ENCODE measurements around the gene AFMID. TPM values are rescaled to one million over a fixed set of nuclear protein-coding genes. Genes with fewer than 3 reads are reported as not detected.

The AFMID gene
- total and polyA plus RNA-seq, 2 of the 13 experiments (the other 11 are each of a cell fraction or from before 2014, with no cell fraction given): 249 to 270 TPM

DNA sequence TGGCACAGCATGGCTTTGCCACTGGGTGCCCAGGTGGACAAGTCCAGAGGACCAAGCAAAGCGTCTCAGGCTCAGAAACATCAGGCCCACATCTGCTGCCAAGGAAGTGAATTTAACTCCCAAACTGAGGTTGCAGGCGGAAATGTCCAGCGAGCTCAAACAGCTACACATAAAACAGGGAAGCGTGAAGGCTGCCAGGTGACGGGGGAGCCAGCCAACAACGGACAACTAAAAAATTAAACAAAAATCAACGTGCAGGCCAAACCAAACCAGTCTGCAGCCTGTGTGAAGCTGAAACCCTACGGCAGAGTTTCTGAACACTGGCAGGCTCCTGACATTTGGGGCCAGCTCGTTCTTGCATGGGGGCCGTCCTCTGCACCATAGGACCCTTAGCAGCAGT is 2.8 kb upstream of the AFMID start:
- no peak overlapping the region for H2AFZ ChIP-seq (ENCODE audit: low read length)
- H3K9me3 ChIP-seq (ENCODE audit: low read length): no peaks in the 10 kb centered on the region
- no peak overlapping the region for H3K27ac ChIP-seq (ENCODE audit: extremely low read length, insufficient read depth, low read length)
- H3K79me2 ChIP-seq (ENCODE audit: insufficient read depth, low read length): peaks cover 41% of the 10 kb centered on the region
- 95% methylated on average over 10 of the region's 10 CpGs for WGBS (ENCODE audit: low lambda C conversion rate)
- DNase-seq (ENCODE audit: low spot score) (no peak), ATAC-seq (no peak), FAIRE-seq (no peak)
- peaks cover 15% of the 10 kb centered on the region for H4K20me1 ChIP-seq (ENCODE audit: insufficient read depth, low read length)
- in situ Hi-C loops (cut with HindIII; ENCODE audit: extremely low pct_ligation_motif_present, low pct_unique_long_range_greater_than_20kb): no loop called here
- POLR2A ChIA-PET: no interaction called here
- CTCF ChIA-PET (ENCODE audit: low intra/inter-chr PET ratio, low total read pairs): no interaction called here
- H3K27me3 ChIP-seq (ENCODE audit: control insufficient read depth in 1 of 2, insufficient read depth in 2 of 2, low read length in 2 of 2): no peaks in the 10 kb centered on the region; a peak in 1 of 5 replicates
- H3K4me3 ChIP-seq (replicated peaks in 1 of 3; ENCODE audit: insufficient read depth in 1 of 3, low read depth in 2 of 3, low read length in 3 of 3): no peak overlapping the region
- intact Hi-C loops (cut with micrococcal nuclease; ENCODE audit: unreplicated experiment): no loop called here
- no peak overlapping the region for H3K9ac ChIP-seq (ENCODE audit: insufficient read depth, low read depth, low read length)
- TF ChIP-seq RELA (CRISPR knock-in tag; IDR thresholded peaks at IDR 0.05) (no peak), ZBTB2 (CRISPR knock-in tag; IDR thresholded peaks at IDR 0.05; ENCODE audit: low read depth) (no peak)
- peaks cover 6 to 52% of the 10 kb centered on the region in 2 experiments for H3K36me3 ChIP-seq (replicated peaks in 1 of 2; ENCODE audit: control insufficient read depth in 1 of 2, insufficient read depth in 2 of 2, low read length in 2 of 2)
- BruUV-seq (replicated peaks): no TSS peak
- peak overlapping the region; percentile 99 for H3K4me2 ChIP-seq (ENCODE audit: low read depth, low read length)
- peaks cover 44% of the 10 kb centered on the region for H3K4me1 ChIP-seq (ENCODE audit: insufficient read depth, low read length)

GRCh38 chr17:78184868-78185267 is 2.3 kb upstream of the AFMID start:
- FAIRE-seq (no peak), ATAC-seq (no peak), DNase-seq (ENCODE audit: low spot score) (no peak)
- Histone ChIP-seq H3K4me3 (replicated peaks in 1 of 3; ENCODE audit: insufficient read depth in 1 of 3, low read depth in 2 of 3, low read length in 3 of 3) (no peak overlapping the region), H3K36me3 (replicated peaks in 1 of 2; ENCODE audit: control insufficient read depth in 1 of 2, insufficient read depth in 2 of 2, low read length in 2 of 2) (peaks cover 6 to 48% of the 10 kb centered on the region in 2 experiments; a peak in 4 of 5 replicates), H3K9ac (ENCODE audit: insufficient read depth, low read depth, low read length) (no peak overlapping the region), H3K4me1 (ENCODE audit: insufficient read depth, low read length) (peaks cover 50% of the 10 kb centered on the region), H3K27ac (ENCODE audit: extremely low read length, insufficient read depth, low read length) (no peak overlapping the region), H4K20me1 (ENCODE audit: insufficient read depth, low read length) (peaks cover 19% of the 10 kb centered on the region), H3K27me3 (ENCODE audit: control insufficient read depth in 1 of 2, insufficient read depth in 2 of 2, low read length in 2 of 2) (no peaks in the 10 kb centered on the region; a peak in 1 of 5 replicates), H3K79me2 (ENCODE audit: insufficient read depth, low read length) (peaks cover 46% of the 10 kb centered on the region), H3K9me3 (ENCODE audit: low read length) (no peaks in the 10 kb centered on the region), H2AFZ (ENCODE audit: low read length) (no peak overlapping the region), H3K4me2 (ENCODE audit: low read depth, low read length) (peak overlapping the region; percentile 99)
- intact Hi-C loops (cut with micrococcal nuclease; ENCODE audit: unreplicated experiment) (loop anchor here (5.0 kb wide), 1 partner anchor 73 kb away; no protein-coding TSS in a partner anchor), in situ Hi-C loops (cut with HindIII; ENCODE audit: extremely low pct_ligation_motif_present, low pct_unique_long_range_greater_than_20kb) (loop anchor here (5.0 kb wide), 1 partner anchor 73 kb away; no protein-coding TSS in a partner anchor)
- CTCF ChIA-PET (ENCODE audit: low intra/inter-chr PET ratio, low total read pairs): no interaction called here
- POLR2A ChIA-PET: no interaction called here
- WGBS (ENCODE audit: low lambda C conversion rate): 95% methylated on average over 9 of the region's 9 CpGs
- no TSS peak for BruUV-seq (replicated peaks)
- TF ChIP-seq ZNF431 (CRISPR knock-in tag; IDR thresholded peaks at IDR 0.05; ENCODE audit: borderline replicate concordance, low read depth) (no peak), TOE1 (CRISPR knock-in tag; IDR thresholded peaks at IDR 0.05) (no peak), SATB2 (CRISPR knock-in tag; IDR thresholded peaks at IDR 0.05) (no peak)
- TF ChIP-seq, protein P1, sequence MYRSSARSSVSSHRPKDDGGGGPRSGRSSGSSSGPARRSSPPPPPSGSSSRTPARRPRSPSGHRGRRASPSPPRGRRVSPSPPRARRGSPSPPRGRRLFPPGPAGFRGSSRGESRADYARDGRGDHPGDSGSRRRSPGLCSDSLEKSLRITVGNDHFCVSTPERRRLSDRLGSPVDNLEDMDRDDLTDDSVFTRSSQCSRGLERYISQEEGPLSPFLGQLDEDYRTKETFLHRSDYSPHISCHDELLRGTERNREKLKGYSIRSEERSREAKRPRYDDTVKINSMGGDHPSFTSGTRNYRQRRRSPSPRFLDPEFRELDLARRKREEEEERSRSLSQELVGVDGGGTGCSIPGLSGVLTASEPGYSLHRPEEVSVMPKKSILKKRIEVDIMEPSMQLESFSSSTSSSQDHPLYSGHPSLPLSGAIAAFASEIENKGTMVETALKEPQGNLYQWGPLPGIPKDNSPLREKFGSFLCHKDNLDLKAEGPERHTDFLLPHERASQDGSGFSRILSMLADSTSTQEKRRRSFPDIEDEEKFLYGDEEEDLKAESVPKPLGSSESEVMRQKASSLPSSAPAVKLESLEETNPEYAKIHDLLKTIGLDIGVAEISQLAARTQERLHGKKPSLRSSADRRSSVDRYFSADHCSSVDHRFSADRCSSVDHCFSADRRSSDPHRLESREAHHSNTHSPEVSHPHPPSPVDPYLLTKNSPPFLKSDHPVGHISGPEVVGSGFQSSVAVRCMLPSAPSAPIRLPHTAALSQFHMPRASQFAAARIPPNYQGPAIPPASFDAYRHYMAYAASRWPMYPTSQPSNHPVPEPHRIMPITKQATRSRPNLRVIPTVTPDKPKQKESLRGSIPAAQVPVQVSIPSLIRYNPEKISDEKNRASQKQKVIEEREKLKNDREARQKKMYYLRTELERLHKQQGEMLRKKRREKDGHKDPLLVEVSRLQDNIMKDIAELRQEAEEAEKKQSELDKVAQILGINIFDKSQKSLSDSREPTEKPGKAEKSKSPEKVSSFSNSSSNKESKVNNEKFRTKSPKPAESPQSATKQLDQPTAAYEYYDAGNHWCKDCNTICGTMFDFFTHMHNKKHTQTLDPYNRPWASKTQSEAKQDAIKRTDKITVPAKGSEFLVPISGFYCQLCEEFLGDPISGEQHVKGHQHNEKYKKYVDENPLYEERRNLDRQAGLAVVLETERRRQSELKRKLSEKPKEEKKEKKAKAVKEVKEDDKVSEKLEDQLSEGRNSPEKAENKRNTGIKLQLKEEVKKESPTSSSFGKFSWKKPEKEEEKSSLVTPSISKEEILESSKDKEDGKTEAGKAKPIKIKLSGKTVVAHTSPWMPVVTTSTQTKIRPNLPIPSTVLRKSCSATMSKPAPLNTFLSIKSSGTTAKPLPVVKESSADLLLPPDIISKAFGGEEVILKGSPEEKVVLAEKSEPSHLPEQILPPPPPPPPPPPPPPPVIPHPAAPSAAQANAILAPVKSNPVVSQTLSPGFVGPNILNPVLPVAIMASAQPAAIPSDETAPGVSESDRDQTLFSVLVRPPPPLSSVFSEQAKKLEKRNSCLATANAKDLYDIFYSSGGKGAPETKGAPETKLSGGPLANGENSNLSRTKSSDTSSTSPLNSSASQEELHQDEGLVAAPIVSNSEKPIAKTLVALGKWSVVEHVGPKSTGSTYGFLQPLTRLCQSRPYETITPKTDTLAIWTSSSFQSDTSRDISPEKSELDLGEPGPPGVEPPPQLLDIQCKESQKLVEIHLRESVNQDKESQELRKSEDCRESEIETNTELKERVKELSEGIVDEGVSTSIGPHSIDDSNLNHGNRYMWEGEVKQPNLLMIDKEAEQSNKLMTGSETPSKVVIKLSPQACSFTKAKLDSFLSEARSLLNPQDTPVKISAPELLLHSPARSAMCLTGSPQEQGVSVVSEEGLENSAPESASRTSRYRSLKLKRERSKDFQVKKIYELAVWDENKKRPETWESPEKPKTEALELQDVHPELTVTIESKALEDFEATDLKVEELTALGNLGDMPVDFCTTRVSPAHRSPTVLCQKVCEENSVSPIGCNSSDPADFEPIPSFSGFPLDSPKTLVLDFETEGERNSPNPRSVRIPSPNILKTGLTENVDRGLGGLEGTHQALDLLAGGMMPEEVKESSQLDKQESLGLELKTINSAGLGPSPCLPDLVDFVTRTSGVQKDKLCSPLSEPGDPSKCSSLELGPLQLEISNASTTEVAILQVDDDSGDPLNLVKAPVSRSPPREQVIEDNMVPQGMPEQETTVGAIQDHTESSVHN (CRISPR knock-in tag; IDR thresholded peaks at IDR 0.05): no peak

Measured in HepG2 (cell line).